GM12878 (cell line): ENCODE data around the gene COL5A3. TPM values are rescaled to one million over a fixed set of nuclear protein-coding genes. Genes with fewer than 3 reads are reported as not detected.

Source experiments
- ATAC-seq: fragments of 200-7000 bp; cut with Tn5 transposase; 3 replicates; pipeline ENCODE4 v1.9.1; 2020; ENCODE audit warnings: mild to moderate bottlenecking, moderate library complexity
- BruUV-seq: library from RNA; stranded (reverse); fragments of 400-500 nt; replicated peaks from 2 replicates; lab custom pipeline; 2021; lab: Mats Ljungman, UMichigan
- CTCF ChIA-PET: fragments of 300-600 bp; sonication (Branson Sonifier 250); formaldehyde crosslinking; extraction: SDS; loops from one replicate; lab custom pipeline; 2021; ENCODE audit warnings: inconsistent platforms; lab: Yijun Ruan, JAX
- POLR2A ChIA-PET: fragments of 350-600 bp; formaldehyde crosslinking; extraction: SDS; loops from one replicate; lab custom pipeline; 2021; ENCODE audit warnings: inconsistent platforms; lab: Charles Lee
- RAD21 ChIA-PET: fragments of 300-600 bp; sonication (Branson Sonifier 250); formaldehyde crosslinking; loops from one replicate; lab custom pipeline; 2023; ENCODE audit warnings: antibody characterized with exemption; ENCODE audit not compliant: unreplicated experiment; lab: Charles Lee
- SMC1A ChIA-PET: fragments of 300-600 bp; sonication (Branson Sonifier 250); formaldehyde crosslinking; loops from one replicate; lab custom pipeline; 2023; ENCODE audit not compliant: unreplicated experiment, uncharacterized antibody; lab: Charles Lee
- DNase-seq: peaks from one replicate; pipeline ENCODE4 v3.0.0-alpha.2; 2011; ENCODE audit warnings: low read depth, low spot score
- FAIRE-seq: peaks from 3 replicates; lab custom pipeline; 2011; peaks lifted over from hg19 to GRCh38; lab: Jason Lieb, UNC
- H2AFZ ChIP-seq: 2 replicates; pipeline ENCODE4 v1.6.0; 2011; ENCODE audit warnings: low read depth, low read length, control low read depth; ENCODE audit not compliant: control insufficient read depth
- H3K27ac ChIP-seq: 2 replicates; pipeline ENCODE4 v1.5.1; 2011; ENCODE audit warnings: control low read depth; ENCODE audit not compliant: control insufficient read depth, insufficient read depth
- H3K27me3 ChIP-seq, 2 experiments: replicated peaks in 1 of 2; 2 replicates each; pipeline versions ENCODE4 v1.6.0 to v1.6.1; 2011; ENCODE audit warnings: low read length in 1 of 2; ENCODE audit not compliant: control insufficient read depth in 2 of 2, insufficient read depth in 2 of 2
- H3K36me3 ChIP-seq, 2 experiments: 2 replicates each; pipeline ENCODE4 v1.5.1; 2011; ENCODE audit warnings: low read length in 1 of 2; ENCODE audit not compliant: control insufficient read depth in 2 of 2, insufficient read depth in 2 of 2
- H3K4me1 ChIP-seq: 2 replicates; pipeline ENCODE4 v1.6.1; 2011; ENCODE audit warnings: mild to moderate bottlenecking, low read length, moderate library complexity, mixed read lengths; ENCODE audit not compliant: control insufficient read depth, insufficient read depth
- H3K4me2 ChIP-seq: 2 replicates; pipeline ENCODE4 v1.6.0; 2011; ENCODE audit warnings: control low read depth; ENCODE audit not compliant: control insufficient read depth, insufficient read depth
- H3K4me3 ChIP-seq: fragments of 200-600 bp; sonication (generic); 2 replicates; pipeline ENCODE4 v1.5.1; 2016
- H3K79me2 ChIP-seq: 2 replicates; pipeline ENCODE4 v1.6.0; 2011; ENCODE audit warnings: low read length; ENCODE audit not compliant: control insufficient read depth, insufficient read depth
- H3K9ac ChIP-seq: 2 replicates; pipeline ENCODE4 v1.8.0; 2011; ENCODE audit warnings: low read length, control low read depth, mixed read lengths; ENCODE audit not compliant: control insufficient read depth, insufficient read depth
- H3K9me3 ChIP-seq: replicated peaks from 3 replicates; pipeline ENCODE4 v1.5.1; 2011; ENCODE audit warnings: mild to moderate bottlenecking, low read length; ENCODE audit not compliant: control insufficient read depth, insufficient read depth
- H4K20me1 ChIP-seq: 2 replicates; pipeline ENCODE4 v1.6.0; 2011; ENCODE audit not compliant: control insufficient read depth, insufficient read depth
- E2F8 ChIP-seq: fragments of 450-650 bp; IDR thresholded peaks from 2 replicates; pipeline ENCODE4 v1.6.1; 2018; ENCODE audit warnings: mild to moderate bottlenecking, low read depth, moderate library complexity; ENCODE audit not compliant: partially characterized antibody
- KAT2A ChIP-seq: conservative IDR thresholded peaks from 2 replicates; pipeline ENCODE4 v1.6.1; 2011; ENCODE audit warnings: low read depth, low read length; ENCODE audit not compliant: control insufficient read depth
- NBN ChIP-seq: fragments of 450-650 bp; IDR thresholded peaks from 2 replicates; pipeline ENCODE4 v1.6.1; 2016
- NR2C1 ChIP-seq: fragments of 450-650 bp; IDR thresholded peaks from 2 replicates; pipeline ENCODE4 v1.6.1; 2017; ENCODE audit warnings: antibody characterized with exemption, mild to moderate bottlenecking, moderate library complexity
- NR2C2 ChIP-seq: IDR thresholded peaks from 2 replicates; pipeline ENCODE4 v1.6.1; 2011; ENCODE audit warnings: borderline replicate concordance, low read depth; ENCODE audit not compliant: control insufficient read depth, insufficient read length
- NRF1 ChIP-seq: conservative IDR thresholded peaks from 2 replicates; pipeline ENCODE4 v1.6.1; 2011; ENCODE audit warnings: mild to moderate bottlenecking, low read depth, low read length, improper control_type of control experiment
- SPI1 ChIP-seq: IDR thresholded peaks from 2 replicates; pipeline ENCODE4 v1.6.1; 2011; ENCODE audit warnings: low read depth, mild to moderate bottlenecking, low read length, moderate library complexity, borderline replicate concordance; ENCODE audit not compliant: insufficient read depth
- TARDBP ChIP-seq: IDR thresholded peaks from 2 replicates; pipeline ENCODE4 v1.6.1; 2016; ENCODE audit warnings: borderline replicate concordance
- TCF3 ChIP-seq: IDR thresholded peaks from 2 replicates; pipeline ENCODE4 v1.6.1; 2012; ENCODE audit warnings: low read depth, mild to moderate bottlenecking, low read length, borderline replicate concordance; ENCODE audit not compliant: insufficient read depth
- ZBED1 ChIP-seq: IDR thresholded peaks from 2 replicates; pipeline ENCODE4 v1.6.1; 2016; ENCODE audit warnings: borderline replicate concordance
- WGBS: methylation state at CpG from one replicate; pipeline ENCODE4 v1.1.6; 2016; ENCODE audit warnings: low lambda C conversion rate; ENCODE audit not compliant: insufficient replicate concordance, insufficient coverage; ENCODE audit errors: missing lambda C conversion rate; 5-methylcytosine and 5-hydroxymethylcytosine counted together
- in situ Hi-C: fragments of 300-500 bp; cut with MboI; formaldehyde crosslinking; loops from 9 replicates; pipeline ENCODE4 v1.14.3; 2018; ENCODE audit warnings: mixed read lengths
- intact Hi-C: fragments of 100-400 bp; cut with micrococcal nuclease; formaldehyde crosslinking; loops from one replicate; pipeline ENCODE4 v1.14.2; 2022; ENCODE audit not compliant: unreplicated experiment
- polyA plus RNA-seq, 11 experiments: library from polyadenylated mRNA; depleted of rRNA in 4 of 11; unstranded in 6 of 11; stranded (reverse) in 5 of 11; fragments of >200 nt; fragmentation: Nextera tagmentation in 4 of 11; fragmentation: Illumina TruSeq in 1 of 11; extraction: Ambion mirVana in 4 of 11; extraction: Trizol in 1 of 11; gene quantifications; 1 replicate in 1 of 11; 2 replicates in 10 of 11; pipeline versions ENCODE4 v1.2.1 to v1.2.3, GENCODE V29; 2011 to 2016; ENCODE audit warnings: inconsistent platforms in 2 of 11, missing spikeins in 2 of 11, low read depth in 1 of 11
- total RNA-seq, 4 experiments: library from RNA; depleted of rRNA in 3 of 4; stranded (reverse); fragments of >200 nt in 3 of 4; fragmentation: Illumina TruSeq in 1 of 4; extraction: Trizol in 1 of 4; gene quantifications; 2 replicates each; pipeline versions ENCODE4 v1.2.1 to v1.2.3, GENCODE V29; 2013 to 2021
- TF ChIP-seq, protein P1 (sequence below): fragments of 450-650 bp; IDR thresholded peaks from 2 replicates; pipeline ENCODE4 v1.6.1; 2017; ENCODE audit warnings: mild to moderate bottlenecking, low read depth, inconsistent platforms; ENCODE audit not compliant: poor library complexity, severe bottlenecking

Gene COL5A3
- total and polyA plus RNA-seq, 10 of the 15 experiments (the other 5 are each of a cell fraction or from before 2014, with no cell fraction given): under 0.01 to 8.3 (median 0.10) TPM; not detected in 2

DNA sequence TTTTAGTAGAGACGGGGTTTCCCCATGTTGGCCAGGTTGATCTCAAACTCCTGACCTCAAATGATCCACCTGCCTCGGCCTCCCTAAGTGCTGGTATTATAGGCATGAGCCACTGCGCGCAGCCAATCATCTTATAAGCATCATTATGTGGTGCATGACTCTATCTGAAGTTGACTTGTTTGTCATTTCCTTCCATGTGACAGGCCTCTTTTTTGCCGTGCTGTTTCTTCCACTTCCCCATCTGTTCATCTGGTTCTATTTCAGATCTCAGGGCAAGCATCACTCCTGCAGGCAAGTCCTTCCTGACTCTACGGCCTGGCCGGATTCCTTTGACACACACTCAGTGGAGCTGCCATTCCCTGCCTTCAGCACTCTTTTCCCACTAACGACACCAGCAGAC is 15.2 kb downstream of the COL5A3 start:
- no peak overlapping the region for H3K27ac ChIP-seq
- TF ChIP-seq NRF1: no peak
- no peak for TF ChIP-seq ZBED1
- peak; percentile 57; the same call in 1 of the 2 replicates for TF ChIP-seq SPI1
- TF ChIP-seq TARDBP: no peak
- no peak for TF ChIP-seq NBN
- TF ChIP-seq, all 136 proteins: peak for 1
- H3K79me2 ChIP-seq: no peaks in the 10 kb centered on the region
- H4K20me1 ChIP-seq: no peaks in the 10 kb centered on the region
- intact Hi-C loops (no loop called here), in situ Hi-C loops (no loop called here)
- peaks cover 5% of the 10 kb centered on the region; the same call in 1 of the 2 replicates for H3K4me1 ChIP-seq
- RAD21 ChIA-PET: no interaction called here
- no peak overlapping the region for H2AFZ ChIP-seq
- H3K9me3 ChIP-seq: no peaks in the 10 kb centered on the region
- POLR2A ChIA-PET: no interaction called here
- DNase-seq: no peak
- no peak for FAIRE-seq
- no peak overlapping the region for H3K9ac ChIP-seq
- H3K36me3 ChIP-seq: no peaks in the 10 kb centered on the region
- BruUV-seq: no TSS peak
- H3K4me2 ChIP-seq: no peak overlapping the region
- H3K27me3 ChIP-seq: 0 out of 4 replicates have a peak, but pooled peaks cover 0 to 1% of the 10 kb centered on the region in 2 experiments
- WGBS: 28% methylated on average over 8 of the region's 8 CpGs
- CTCF ChIA-PET: interaction anchor here (1.1 to 1.2 kb wide), 2 partner anchors 12 to 265 kb away, joined by 3 read pairs; no protein-coding TSS in a partner anchor
- no peak overlapping the region for H3K4me3 ChIP-seq
- no peak for ATAC-seq
- SMC1A ChIA-PET: no interaction called here

GRCh38 chr19:9991425-9992191 is 18.7 kb downstream of the COL5A3 start:
- WGBS: 8% methylated on average over 11 of the region's 11 CpGs
- CTCF ChIA-PET: interaction anchor here (0.6 to 2.8 kb wide), 4 partner anchors 8 to 398 kb away, joined by 3 to 16 read pairs (median 8); no protein-coding TSS in a partner anchor
- no peak for FAIRE-seq
- TF ChIP-seq E2F8 (no peak), KAT2A (no peak), NR2C2 (peak; percentile 28), NR2C1 (peak; percentile 89), TCF3 (no peak)
- TF ChIP-seq, protein P1, sequence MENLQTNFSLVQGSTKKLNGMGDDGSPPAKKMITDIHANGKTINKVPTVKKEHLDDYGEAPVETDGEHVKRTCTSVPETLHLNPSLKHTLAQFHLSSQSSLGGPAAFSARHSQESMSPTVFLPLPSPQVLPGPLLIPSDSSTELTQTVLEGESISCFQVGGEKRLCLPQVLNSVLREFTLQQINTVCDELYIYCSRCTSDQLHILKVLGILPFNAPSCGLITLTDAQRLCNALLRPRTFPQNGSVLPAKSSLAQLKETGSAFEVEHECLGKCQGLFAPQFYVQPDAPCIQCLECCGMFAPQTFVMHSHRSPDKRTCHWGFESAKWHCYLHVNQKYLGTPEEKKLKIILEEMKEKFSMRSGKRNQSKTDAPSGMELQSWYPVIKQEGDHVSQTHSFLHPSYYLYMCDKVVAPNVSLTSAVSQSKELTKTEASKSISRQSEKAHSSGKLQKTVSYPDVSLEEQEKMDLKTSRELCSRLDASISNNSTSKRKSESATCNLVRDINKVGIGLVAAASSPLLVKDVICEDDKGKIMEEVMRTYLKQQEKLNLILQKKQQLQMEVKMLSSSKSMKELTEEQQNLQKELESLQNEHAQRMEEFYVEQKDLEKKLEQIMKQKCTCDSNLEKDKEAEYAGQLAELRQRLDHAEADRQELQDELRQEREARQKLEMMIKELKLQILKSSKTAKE: no peak

More at GRCh38 chr19:9991425-9992191, 18.7 kb downstream of the COL5A3 start:
- RAD21 ChIA-PET: no interaction called here
- no peak overlapping the region for H3K4me3 ChIP-seq
- no peaks in the 10 kb centered on the region for H3K79me2 ChIP-seq
- no peak overlapping the region for H3K4me2 ChIP-seq
- H3K9me3 ChIP-seq: no peaks in the 10 kb centered on the region
- in situ Hi-C loops: no loop called here
- no peak overlapping the region for H2AFZ ChIP-seq
- H3K27ac ChIP-seq: no peak overlapping the region
- no TSS peak for BruUV-seq
- intact Hi-C loops: no loop called here
- SMC1A ChIA-PET: no interaction called here
- POLR2A ChIA-PET: interaction anchor here (0.5 kb wide), 1 partner anchor 35 kb away, joined by 4 read pairs; no protein-coding TSS in a partner anchor
- peaks cover 5% of the 10 kb centered on the region; the same call in 1 of the 2 replicates for H3K4me1 ChIP-seq
- no peaks in the 10 kb centered on the region for H3K36me3 ChIP-seq
- DNase-seq: no peak
- ATAC-seq: no peak
- 0 out of 4 replicates have a peak, but pooled peaks cover 0 to 1% of the 10 kb centered on the region in 2 experiments for H3K27me3 ChIP-seq
- no peaks in the 10 kb centered on the region for H4K20me1 ChIP-seq
- H3K9ac ChIP-seq: no peak overlapping the region
